ENCODE measurements around the gene KRTAP10-10.

The KRTAP10-10 gene

DNA sequence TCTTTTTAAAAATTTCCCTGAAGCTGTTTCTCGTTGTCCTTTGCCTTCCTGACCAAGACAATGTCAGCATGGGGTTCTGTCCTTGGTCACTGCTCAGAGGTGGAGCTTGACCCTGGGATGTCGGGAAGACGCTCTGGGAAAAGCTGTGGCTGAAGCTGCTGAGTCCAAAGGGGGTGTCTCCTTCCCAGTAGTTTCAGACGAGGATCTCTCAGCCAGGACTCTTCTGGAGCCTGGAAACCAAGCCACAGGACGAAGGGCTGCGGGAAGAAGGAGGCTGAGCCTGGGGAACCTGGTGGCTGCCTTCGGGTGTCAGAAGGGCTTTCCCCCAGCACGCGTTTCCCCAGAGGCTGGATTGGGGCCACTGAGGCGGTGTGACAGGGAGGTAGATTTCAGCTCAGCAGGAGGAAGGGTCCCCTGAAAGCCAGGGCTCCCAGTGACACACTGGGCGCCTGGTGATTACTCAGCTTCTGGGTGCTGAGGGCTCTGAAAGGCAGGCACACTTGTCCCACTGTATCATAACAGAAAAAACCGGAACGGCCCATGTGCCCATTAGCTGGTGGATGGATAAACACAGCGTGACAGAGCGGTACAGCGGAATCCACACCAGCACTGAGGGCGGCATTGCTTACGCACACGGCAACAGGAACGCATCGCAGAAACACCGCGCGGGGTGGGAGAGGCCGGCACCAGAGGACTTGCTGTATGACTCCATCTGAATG, 49.8 kb downstream of the KRTAP10-10 start:
- no peak overlapping the region for H3K4me3 ChIP-seq (ENCODE audit: low read depth, low read length)
- TF ChIP-seq, protein P1, sequence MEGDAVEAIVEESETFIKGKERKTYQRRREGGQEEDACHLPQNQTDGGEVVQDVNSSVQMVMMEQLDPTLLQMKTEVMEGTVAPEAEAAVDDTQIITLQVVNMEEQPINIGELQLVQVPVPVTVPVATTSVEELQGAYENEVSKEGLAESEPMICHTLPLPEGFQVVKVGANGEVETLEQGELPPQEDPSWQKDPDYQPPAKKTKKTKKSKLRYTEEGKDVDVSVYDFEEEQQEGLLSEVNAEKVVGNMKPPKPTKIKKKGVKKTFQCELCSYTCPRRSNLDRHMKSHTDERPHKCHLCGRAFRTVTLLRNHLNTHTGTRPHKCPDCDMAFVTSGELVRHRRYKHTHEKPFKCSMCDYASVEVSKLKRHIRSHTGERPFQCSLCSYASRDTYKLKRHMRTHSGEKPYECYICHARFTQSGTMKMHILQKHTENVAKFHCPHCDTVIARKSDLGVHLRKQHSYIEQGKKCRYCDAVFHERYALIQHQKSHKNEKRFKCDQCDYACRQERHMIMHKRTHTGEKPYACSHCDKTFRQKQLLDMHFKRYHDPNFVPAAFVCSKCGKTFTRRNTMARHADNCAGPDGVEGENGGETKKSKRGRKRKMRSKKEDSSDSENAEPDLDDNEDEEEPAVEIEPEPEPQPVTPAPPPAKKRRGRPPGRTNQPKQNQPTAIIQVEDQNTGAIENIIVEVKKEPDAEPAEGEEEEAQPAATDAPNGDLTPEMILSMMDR (IDR thresholded peaks at IDR 0.05; ENCODE audit: borderline replicate concordance, insufficient read depth, low read depth, low read length) = no peak

DNA sequence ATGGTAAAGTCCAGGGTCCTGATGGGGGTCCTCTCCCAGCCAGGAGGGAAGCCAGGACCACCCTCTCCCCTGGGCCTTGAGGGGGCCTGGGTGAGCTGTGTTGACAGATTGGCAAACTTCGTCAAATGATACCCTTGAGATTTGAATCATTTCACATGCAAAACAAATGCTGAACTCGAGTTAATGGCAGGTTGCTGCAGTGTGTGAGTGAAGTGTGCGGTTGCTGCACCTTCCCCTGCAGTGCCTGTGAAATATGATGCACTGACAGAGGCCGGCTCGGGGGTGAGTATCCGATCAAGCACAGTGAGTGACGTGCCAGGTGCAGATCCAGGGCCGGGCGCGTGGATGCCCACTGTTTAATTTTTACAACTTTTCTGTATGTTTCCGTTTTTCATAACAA, 50.5 kb downstream of the KRTAP10-10 start:
- TF ChIP-seq, protein P1 (IDR thresholded peaks at IDR 0.05; ENCODE audit: borderline replicate concordance, insufficient read depth, low read depth, low read length) = no peak

More for the DNA sequence above, 50.5 kb downstream of the KRTAP10-10 start:
- H3K4me3 ChIP-seq (ENCODE audit: low read depth, low read length) = no peak overlapping the region

All from GM12875 (cell line).